Thyroid gland (tissue), 4 donors: ENCODE data around the gene KCNG1.

Source experiments
- POLR2A ChIP-seq, 2 donors: fragments of 450-650 bp; IDR thresholded peaks; one replicate each; pipeline ENCODE4 v1.6.1; 2017; ENCODE audit warnings: antibody characterized with exemption in 2 of 2, mild to moderate bottlenecking in 2 of 2, moderate library complexity in 1 of 2
- TF ChIP-seq, protein P1 (sequence below), 6 experiments: fragments of 200-600 bp in 3 of 6; fragments of 450-650 bp in 3 of 6; sonication (generic) in 3 of 6; IDR thresholded peaks; one replicate each; pipeline ENCODE4 v1.5.1; 2016 to 2019; ENCODE audit warnings: antibody characterized with exemption in 6 of 6, mild to moderate bottlenecking in 2 of 6, inconsistent platforms in 1 of 6, moderate library complexity in 1 of 6

DNA sequence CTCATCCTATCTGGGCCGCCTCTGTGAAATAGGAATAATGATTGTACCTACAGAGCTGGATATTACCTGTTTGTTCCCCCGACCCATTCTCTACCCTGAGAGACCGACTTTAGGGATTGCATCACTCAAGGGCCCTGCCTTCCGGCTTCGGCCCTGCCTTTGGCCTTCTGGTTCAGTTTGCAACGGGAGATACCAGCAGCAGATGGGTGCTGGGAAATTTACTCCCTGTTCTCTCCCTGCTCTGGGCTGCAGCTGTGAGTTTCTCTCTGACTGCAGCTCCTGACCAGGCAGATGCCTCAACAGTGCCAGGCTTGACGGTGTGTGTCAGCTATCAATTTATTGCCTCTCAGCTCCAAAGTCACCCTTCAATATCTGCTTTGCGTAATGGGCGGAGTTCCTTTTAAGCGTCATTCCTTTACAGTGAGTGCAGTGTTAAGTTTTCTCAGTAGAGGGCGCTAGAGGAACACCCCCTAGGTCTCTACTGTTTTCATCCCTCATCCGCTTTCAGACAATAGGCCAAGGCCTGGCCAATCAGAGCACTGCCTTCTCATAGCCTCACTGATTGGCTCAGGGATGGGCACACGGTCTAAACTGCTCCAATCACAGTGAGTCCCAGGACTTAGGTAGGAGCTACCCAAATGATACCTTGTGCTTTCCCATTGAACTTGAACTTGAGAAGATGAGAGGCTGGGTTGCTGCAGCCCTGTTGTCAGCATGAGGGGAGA is 30.0 kb downstream of the KCNG1 start:
- TF ChIP-seq, protein P1, sequence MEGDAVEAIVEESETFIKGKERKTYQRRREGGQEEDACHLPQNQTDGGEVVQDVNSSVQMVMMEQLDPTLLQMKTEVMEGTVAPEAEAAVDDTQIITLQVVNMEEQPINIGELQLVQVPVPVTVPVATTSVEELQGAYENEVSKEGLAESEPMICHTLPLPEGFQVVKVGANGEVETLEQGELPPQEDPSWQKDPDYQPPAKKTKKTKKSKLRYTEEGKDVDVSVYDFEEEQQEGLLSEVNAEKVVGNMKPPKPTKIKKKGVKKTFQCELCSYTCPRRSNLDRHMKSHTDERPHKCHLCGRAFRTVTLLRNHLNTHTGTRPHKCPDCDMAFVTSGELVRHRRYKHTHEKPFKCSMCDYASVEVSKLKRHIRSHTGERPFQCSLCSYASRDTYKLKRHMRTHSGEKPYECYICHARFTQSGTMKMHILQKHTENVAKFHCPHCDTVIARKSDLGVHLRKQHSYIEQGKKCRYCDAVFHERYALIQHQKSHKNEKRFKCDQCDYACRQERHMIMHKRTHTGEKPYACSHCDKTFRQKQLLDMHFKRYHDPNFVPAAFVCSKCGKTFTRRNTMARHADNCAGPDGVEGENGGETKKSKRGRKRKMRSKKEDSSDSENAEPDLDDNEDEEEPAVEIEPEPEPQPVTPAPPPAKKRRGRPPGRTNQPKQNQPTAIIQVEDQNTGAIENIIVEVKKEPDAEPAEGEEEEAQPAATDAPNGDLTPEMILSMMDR (IDR thresholded peaks at IDR 0.05) = peak in 2 of 6 experiments; percentile 18 to 39
- no peak for TF ChIP-seq POLR2A (IDR thresholded peaks at IDR 0.05)
